HG02798 (cell line): Measurements from ENCODE around the gene GGA2.
"Not testable (repeated sequence)": the region's sequence is repeated elsewhere in the genome, so short reads cannot be mapped to it uniquely, and the experiment has no call there.

Experiments
- ATAC-seq: cut with Tn5 transposase; IDR thresholded peaks from one replicate; pipeline ENCODE4 v1.9.1; 2021; ENCODE audit warnings: mild to moderate bottlenecking; ENCODE audit not compliant: unreplicated experiment, poor library complexity

Gene GGA2

GRCh38 chr16:23505180-23505665 is 5.1 kb downstream of the GGA2 start:
- ATAC-seq = peak; percentile 1

GRCh38 chr16:23504453-23505179 is 5.7 kb downstream of the GGA2 start:
- ATAC-seq = peak; percentile 68

GRCh38 chr16:23504076-23504452 is 6.2 kb downstream of the GGA2 start:
- no peak for ATAC-seq

GRCh38 chr16:23502466-23502865 is 7.8 kb downstream of the GGA2 start:
- ATAC-seq = no peak

- ATAC-seq = no peak
Measured at GRCh38 chr16:23501291-23501690, 9.0 kb downstream of the GGA2 start.

GRCh38 chr16:23500862-23501225 is 9.4 kb downstream of the GGA2 start:
- no peak for ATAC-seq

- ATAC-seq = no peak
Measured at GRCh38 chr16:23500212-23500861, 10.0 kb downstream of the GGA2 start.

GRCh38 chr16:23499801-23500200 is 10.5 kb downstream of the GGA2 start:
- ATAC-seq = no peak

GRCh38 chr16:23498863-23499262 is 11.4 kb downstream of the GGA2 start:
- ATAC-seq = no peak

- ATAC-seq = no peak
Measured at GRCh38 chr16:23497543-23497868, 12.8 kb downstream of the GGA2 start.

GRCh38 chr16:23496821-23497542 is 13.3 kb downstream of the GGA2 start:
- ATAC-seq = no peak

- no peak for ATAC-seq
Measured at GRCh38 chr16:23495671-23496070, 14.6 kb downstream of the GGA2 start.

GRCh38 chr16:23494188-23494587 is 16.1 kb downstream of the GGA2 start:
- ATAC-seq = no peak

GRCh38 chr16:23491490-23492391 is 18.6 kb downstream of the GGA2 start:
- no peak for ATAC-seq

GRCh38 chr16:23486480-23486879 is 23.8 kb downstream of the GGA2 start:
- ATAC-seq = no peak

- no peak for ATAC-seq
Measured at GRCh38 chr16:23485841-23486240, 24.5 kb downstream of the GGA2 start.

- no peak for ATAC-seq
Measured at GRCh38 chr16:23485257-23485614, 25.1 kb downstream of the GGA2 start.

- ATAC-seq = no peak
Measured at GRCh38 chr16:23484510-23485256, 25.6 kb downstream of the GGA2 start.

GRCh38 chr16:23483492-23483891 is 26.8 kb downstream of the GGA2 start:
- ATAC-seq = not testable (repeated sequence)

- ATAC-seq = peak; percentile 94
Measured at GRCh38 chr16:23482778-23483177, 27.5 kb downstream of the GGA2 start.
